GM12878 (cell line): ENCODE results near the gene INSL3. TPM values are rescaled to one million over a fixed set of nuclear protein-coding genes. Genes with fewer than 3 reads are reported as not detected.

Experiments
- BCL11A ChIP-seq: IDR thresholded peaks from 2 replicates; pipeline ENCODE4 v1.6.1; 2011; ENCODE audit warnings: low read depth, low read length
- BMI1 ChIP-seq: fragments of 450-650 bp; IDR thresholded peaks from 2 replicates; pipeline ENCODE4 v1.6.1; 2016; ENCODE audit warnings: mild to moderate bottlenecking, moderate library complexity, borderline replicate concordance
- CBX5 ChIP-seq: sonication (generic); IDR thresholded peaks from 2 replicates; pipeline ENCODE4 v1.6.1; 2016; ENCODE audit warnings: low read depth, moderate library complexity, mild to moderate bottlenecking, inconsistent platforms
- IKZF2 ChIP-seq, 2 experiments: fragments of 450-650 bp; IDR thresholded peaks; 2 replicates each; pipeline ENCODE4 v1.6.1; 2017; ENCODE audit warnings: mild to moderate bottlenecking in 2 of 2, moderate library complexity in 2 of 2
- JUND ChIP-seq: IDR thresholded peaks from 2 replicates; pipeline ENCODE4 v1.6.1; 2012; ENCODE audit warnings: low read depth, mild to moderate bottlenecking, low read length, improper control_type of control experiment, moderate library complexity
- MXI1 ChIP-seq: fragments of 150-350 bp; IDR thresholded peaks from 2 replicates; pipeline ENCODE4 v1.6.1; 2011; ENCODE audit warnings: low read depth, mild to moderate bottlenecking, inconsistent platforms, low read length, improper control_type of control experiment
- POLR2AphosphoS5 ChIP-seq: IDR thresholded peaks from 2 replicates; pipeline ENCODE4 v1.6.1; 2011; ENCODE audit warnings: mild to moderate bottlenecking, low read length, inconsistent platforms
- PRDM15 ChIP-seq: fragments of 450-650 bp; formaldehyde crosslinking; IDR thresholded peaks from 2 replicates; pipeline ENCODE4 v1.4.0; 2020; ENCODE audit warnings: mild to moderate bottlenecking, moderate library complexity
- RUNX3 ChIP-seq: IDR thresholded peaks from 2 replicates; pipeline ENCODE4 v1.6.1; 2012; ENCODE audit warnings: low read length, inconsistent platforms
- SMAD1 ChIP-seq: fragments of 450-650 bp; IDR thresholded peaks from 2 replicates; pipeline ENCODE4 v1.6.1; 2018; ENCODE audit warnings: mild to moderate bottlenecking, low read depth; ENCODE audit not compliant: partially characterized antibody
- SMARCA5 ChIP-seq: fragments of 450-650 bp; IDR thresholded peaks from 2 replicates; pipeline ENCODE4 v1.6.1; 2017; ENCODE audit warnings: mild to moderate bottlenecking
- SMC3 ChIP-seq: IDR thresholded peaks from 2 replicates; pipeline ENCODE4 v1.6.1; 2011; ENCODE audit warnings: low read length, improper control_type of control experiment, borderline replicate concordance
- SRF ChIP-seq, 2 experiments: IDR thresholded peaks; 2 replicates each; pipeline ENCODE4 v1.6.1; 2011; ENCODE audit warnings: low read depth in 2 of 2, low read length in 2 of 2, mild to moderate bottlenecking in 1 of 2, moderate library complexity in 1 of 2
- STAT3 ChIP-seq: IDR thresholded peaks from 2 replicates; pipeline ENCODE4 v1.6.1; 2011; ENCODE audit warnings: low read depth, low read length, improper control_type of control experiment
- YY1 ChIP-seq: IDR thresholded peaks from 2 replicates; pipeline ENCODE4 v1.6.1; 2011; ENCODE audit warnings: low read depth, mild to moderate bottlenecking, low read length
- ZNF217 ChIP-seq: fragments of 450-650 bp; IDR thresholded peaks from 2 replicates; pipeline ENCODE4 v1.6.1; 2017; ENCODE audit warnings: antibody characterized with exemption, mild to moderate bottlenecking
- polyA plus RNA-seq, 11 experiments: library from polyadenylated mRNA; depleted of rRNA in 4 of 11; unstranded in 6 of 11; stranded (reverse) in 5 of 11; fragments of >200 nt; fragmentation: Nextera tagmentation in 4 of 11; fragmentation: Illumina TruSeq in 1 of 11; extraction: Ambion mirVana in 4 of 11; extraction: Trizol in 1 of 11; gene quantifications; 1 replicate in 1 of 11; 2 replicates in 10 of 11; pipeline versions ENCODE4 v1.2.1 to v1.2.3, GENCODE V29; 2011 to 2016; ENCODE audit warnings: inconsistent platforms in 2 of 11, missing spikeins in 2 of 11, low read depth in 1 of 11
- total RNA-seq, 4 experiments: library from RNA; depleted of rRNA in 3 of 4; stranded (reverse); fragments of >200 nt in 3 of 4; fragmentation: Illumina TruSeq in 1 of 4; extraction: Trizol in 1 of 4; gene quantifications; 2 replicates each; pipeline versions ENCODE4 v1.2.1 to v1.2.3, GENCODE V29; 2013 to 2021
- TF ChIP-seq, protein P1 (sequence below): fragments of 450-650 bp; conservative IDR thresholded peaks from 2 replicates; pipeline ENCODE4 v1.6.1; 2017; ENCODE audit warnings: mild to moderate bottlenecking, moderate library complexity
- TF ChIP-seq, protein P2 (sequence below): IDR thresholded peaks from 2 replicates; pipeline ENCODE4 v1.6.1; 2012; ENCODE audit warnings: mild to moderate bottlenecking, low read depth, low read length
- TF ChIP-seq, protein P3 (sequence below): fragments of 450-650 bp; IDR thresholded peaks from 2 replicates; pipeline ENCODE4 v1.6.1; 2016; ENCODE audit warnings: mild to moderate bottlenecking

Gene INSL3
- total and polyA plus RNA-seq, 10 of the 15 experiments (the other 5 are each of a cell fraction or from before 2014, with no cell fraction given), result 0.27 to 1.9 (median 0.70) TPM

DNA sequence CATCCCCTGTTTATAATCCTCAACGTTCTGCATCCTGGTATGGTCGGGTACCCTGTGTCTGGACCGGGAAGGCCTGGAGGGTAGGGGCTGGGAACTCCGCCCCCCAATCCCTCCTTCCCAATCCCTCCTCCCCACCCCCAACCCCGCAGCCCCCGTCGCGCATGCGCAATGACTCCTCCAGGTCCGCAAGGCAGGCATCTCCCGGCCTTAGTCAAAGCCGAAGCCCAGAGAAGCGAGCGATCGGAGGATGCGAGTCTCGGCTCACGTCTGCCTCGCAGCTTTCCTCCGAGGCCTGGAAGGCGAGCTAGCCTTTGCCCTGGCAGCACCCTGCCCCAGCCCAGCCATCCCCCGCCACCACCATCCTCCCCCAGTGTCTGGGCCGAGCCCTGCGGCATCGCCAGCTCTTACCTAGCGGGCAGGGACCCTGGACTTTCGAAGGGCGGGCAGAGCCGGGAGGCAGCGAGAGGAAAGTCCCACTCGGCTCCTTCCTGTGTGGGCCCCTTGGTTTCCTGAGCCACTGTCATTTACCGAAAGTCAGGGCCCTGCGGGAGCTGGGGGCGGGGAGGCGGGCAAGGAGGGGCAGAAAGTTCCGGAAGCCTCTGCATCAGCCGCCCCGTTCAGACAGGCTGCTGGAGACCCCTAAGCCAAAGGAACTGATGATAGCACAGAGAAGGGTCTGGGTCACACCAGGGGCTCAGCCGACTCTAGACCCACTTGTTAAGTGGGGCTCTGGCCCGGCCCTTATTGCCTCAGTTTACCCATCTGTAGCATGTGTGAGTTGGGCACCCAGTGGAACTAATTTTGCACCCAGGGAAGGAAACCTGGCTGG, 26.4 kb upstream of the INSL3 start, which contains the start of gene JAK3 (continued):
- peak; percentile 89 for TF ChIP-seq ZNF217
- no peak for TF ChIP-seq BMI1
- TF ChIP-seq SMC3, result no peak
- TF ChIP-seq, protein P1, sequence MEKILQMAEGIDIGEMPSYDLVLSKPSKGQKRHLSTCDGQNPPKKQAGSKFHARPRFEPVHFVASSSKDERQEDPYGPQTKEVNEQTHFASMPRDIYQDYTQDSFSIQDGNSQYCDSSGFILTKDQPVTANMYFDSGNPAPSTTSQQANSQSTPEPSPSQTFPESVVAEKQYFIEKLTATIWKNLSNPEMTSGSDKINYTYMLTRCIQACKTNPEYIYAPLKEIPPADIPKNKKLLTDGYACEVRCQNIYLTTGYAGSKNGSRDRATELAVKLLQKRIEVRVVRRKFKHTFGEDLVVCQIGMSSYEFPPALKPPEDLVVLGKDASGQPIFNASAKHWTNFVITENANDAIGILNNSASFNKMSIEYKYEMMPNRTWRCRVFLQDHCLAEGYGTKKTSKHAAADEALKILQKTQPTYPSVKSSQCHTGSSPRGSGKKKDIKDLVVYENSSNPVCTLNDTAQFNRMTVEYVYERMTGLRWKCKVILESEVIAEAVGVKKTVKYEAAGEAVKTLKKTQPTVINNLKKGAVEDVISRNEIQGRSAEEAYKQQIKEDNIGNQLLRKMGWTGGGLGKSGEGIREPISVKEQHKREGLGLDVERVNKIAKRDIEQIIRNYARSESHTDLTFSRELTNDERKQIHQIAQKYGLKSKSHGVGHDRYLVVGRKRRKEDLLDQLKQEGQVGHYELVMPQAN, result 0 out of 2 replicates have a peak, but pooled peaks have one; percentile 53
- peak; percentile 39 for TF ChIP-seq SMAD1
- TF ChIP-seq, protein P2, sequence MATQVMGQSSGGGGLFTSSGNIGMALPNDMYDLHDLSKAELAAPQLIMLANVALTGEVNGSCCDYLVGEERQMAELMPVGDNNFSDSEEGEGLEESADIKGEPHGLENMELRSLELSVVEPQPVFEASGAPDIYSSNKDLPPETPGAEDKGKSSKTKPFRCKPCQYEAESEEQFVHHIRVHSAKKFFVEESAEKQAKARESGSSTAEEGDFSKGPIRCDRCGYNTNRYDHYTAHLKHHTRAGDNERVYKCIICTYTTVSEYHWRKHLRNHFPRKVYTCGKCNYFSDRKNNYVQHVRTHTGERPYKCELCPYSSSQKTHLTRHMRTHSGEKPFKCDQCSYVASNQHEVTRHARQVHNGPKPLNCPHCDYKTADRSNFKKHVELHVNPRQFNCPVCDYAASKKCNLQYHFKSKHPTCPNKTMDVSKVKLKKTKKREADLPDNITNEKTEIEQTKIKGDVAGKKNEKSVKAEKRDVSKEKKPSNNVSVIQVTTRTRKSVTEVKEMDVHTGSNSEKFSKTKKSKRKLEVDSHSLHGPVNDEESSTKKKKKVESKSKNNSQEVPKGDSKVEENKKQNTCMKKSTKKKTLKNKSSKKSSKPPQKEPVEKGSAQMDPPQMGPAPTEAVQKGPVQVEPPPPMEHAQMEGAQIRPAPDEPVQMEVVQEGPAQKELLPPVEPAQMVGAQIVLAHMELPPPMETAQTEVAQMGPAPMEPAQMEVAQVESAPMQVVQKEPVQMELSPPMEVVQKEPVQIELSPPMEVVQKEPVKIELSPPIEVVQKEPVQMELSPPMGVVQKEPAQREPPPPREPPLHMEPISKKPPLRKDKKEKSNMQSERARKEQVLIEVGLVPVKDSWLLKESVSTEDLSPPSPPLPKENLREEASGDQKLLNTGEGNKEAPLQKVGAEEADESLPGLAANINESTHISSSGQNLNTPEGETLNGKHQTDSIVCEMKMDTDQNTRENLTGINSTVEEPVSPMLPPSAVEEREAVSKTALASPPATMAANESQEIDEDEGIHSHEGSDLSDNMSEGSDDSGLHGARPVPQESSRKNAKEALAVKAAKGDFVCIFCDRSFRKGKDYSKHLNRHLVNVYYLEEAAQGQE, result no peak
- TF ChIP-seq, protein P3, sequence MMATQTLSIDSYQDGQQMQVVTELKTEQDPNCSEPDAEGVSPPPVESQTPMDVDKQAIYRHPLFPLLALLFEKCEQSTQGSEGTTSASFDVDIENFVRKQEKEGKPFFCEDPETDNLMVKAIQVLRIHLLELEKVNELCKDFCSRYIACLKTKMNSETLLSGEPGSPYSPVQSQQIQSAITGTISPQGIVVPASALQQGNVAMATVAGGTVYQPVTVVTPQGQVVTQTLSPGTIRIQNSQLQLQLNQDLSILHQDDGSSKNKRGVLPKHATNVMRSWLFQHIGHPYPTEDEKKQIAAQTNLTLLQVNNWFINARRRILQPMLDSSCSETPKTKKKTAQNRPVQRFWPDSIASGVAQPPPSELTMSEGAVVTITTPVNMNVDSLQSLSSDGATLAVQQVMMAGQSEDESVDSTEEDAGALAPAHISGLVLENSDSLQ, result peak; percentile 78
- no peak for TF ChIP-seq CBX5
- TF ChIP-seq BCL11A, result peak; percentile 27; the same call in 1 of the 2 replicates
- peak; percentile 51; the same call in 1 of the 2 replicates for TF ChIP-seq YY1
- peak; percentile 89 for TF ChIP-seq SMARCA5
- 0 out of 4 replicates have a peak, but pooled peaks of 1 of the 2 experiments have one; percentile 22 for TF ChIP-seq SRF (IDR thresholded peaks at IDR 0.05; ENCODE audit: low read depth in 2 of 2, low read length in 2 of 2)
- no peak for TF ChIP-seq JUND
- no peak for TF ChIP-seq PRDM15
- TF ChIP-seq STAT3, result peak; percentile 100
- TF ChIP-seq POLR2AphosphoS5, result peak; percentile 85
- TF ChIP-seq RUNX3, result peak; percentile 70
- peak; percentile 80 to 85 for TF ChIP-seq IKZF2 (IDR thresholded peaks at IDR 0.05)
- TF ChIP-seq MXI1, result peak; percentile 59; the same call in 1 of the 2 replicates
